B cell (primary cell): ENCODE data around the gene CAPG. TPM values are rescaled to one million over a fixed set of nuclear protein-coding genes. Genes with fewer than 3 reads are reported as not detected.

ENCODE experiments used
- ATAC-seq: fragments of 200-7000 bp; cut with Tn5 transposase; one replicate; pipeline ENCODE4 v1.10.0; 2021; ENCODE audit warnings: low read depth, mild to moderate bottlenecking, moderate number of reproducible peaks, moderate library complexity
- CTCF ChIA-PET: fragments of 350-600 bp; sonication (Branson Sonifier 250); formaldehyde crosslinking; loops from one replicate; lab custom pipeline; 2021; ENCODE audit warnings: antibody characterized with exemption, inconsistent platforms; lab: Charles Lee
- POLR2A ChIA-PET: fragments of 350-600 bp; sonication (Branson Sonifier 250); formaldehyde crosslinking; loops from one replicate; lab custom pipeline; 2021; ENCODE audit warnings: antibody characterized with exemption; lab: Charles Lee
- DNase-seq: peaks from one replicate; pipeline ENCODE4 v3.0.0; 2013
- H2AFZ ChIP-seq: 2 replicates; pipeline ENCODE4 v1.6.1; 2012; ENCODE audit warnings: mild to moderate bottlenecking, low read depth, low read length; ENCODE audit not compliant: insufficient read depth, poor library complexity, severe bottlenecking
- H3K27ac ChIP-seq, 2 donors: 1 replicate in 1 of 2; 2 replicates in 1 of 2; pipeline ENCODE4 v1.5.1; 2012 to 2013; ENCODE audit warnings: low read length in 2 of 2, mild to moderate bottlenecking in 2 of 2, moderate library complexity in 1 of 2
- H3K27me3 ChIP-seq, 4 experiments: fragments of 200-600 bp in 1 of 4; sonication (generic) in 1 of 4; replicated peaks in 1 of 4; 1 replicate in 2 of 4; 2 replicates in 2 of 4; pipeline versions ENCODE4 v1.6.1 to v1.7.0; 2013 to 2016; ENCODE audit warnings: low read length in 3 of 4, mild to moderate bottlenecking in 2 of 4, mixed read lengths in 1 of 4, moderate library complexity in 1 of 4; ENCODE audit not compliant: insufficient read depth in 4 of 4, control insufficient read depth in 3 of 4; ENCODE audit errors: control extremely low read depth in 1 of 4
- H3K36me3 ChIP-seq, 2 experiments: replicated peaks in 1 of 2; 1 replicate in 1 of 2; 2 replicates in 1 of 2; pipeline versions ENCODE4 v1.6.1 to v1.7.1; 2013; ENCODE audit warnings: low read length in 1 of 2; ENCODE audit not compliant: insufficient read depth in 2 of 2, control insufficient read depth in 1 of 2; ENCODE audit errors: control extremely low read depth in 1 of 2, extremely low read depth in 1 of 2
- H3K4me1 ChIP-seq, 2 donors: fragments of 200-600 bp in 1 of 2; sonication (generic) in 1 of 2; 1 replicate in 1 of 2; 2 replicates in 1 of 2; pipeline versions ENCODE4 v1.5.1 to v1.6.1; 2013 to 2017; ENCODE audit warnings: low read length in 2 of 2; ENCODE audit not compliant: control insufficient read depth in 2 of 2, insufficient read depth in 2 of 2
- H3K4me2 ChIP-seq: replicated peaks from 2 replicates; pipeline ENCODE3; 2012; ENCODE audit warnings: mild to moderate bottlenecking, low read depth, low read length; ENCODE audit not compliant: poor library complexity, severe bottlenecking
- H3K4me3 ChIP-seq, 5 experiments: fragments of 200-600 bp in 1 of 5; sonication (generic) in 1 of 5; 1 replicate in 3 of 5; 2 replicates in 2 of 5; pipeline versions ENCODE4 v1.5.1 to v1.7.0; 2011 to 2016; ENCODE audit warnings: low read length in 4 of 5, mild to moderate bottlenecking in 4 of 5, low read depth in 2 of 5, control low read depth in 1 of 5, moderate library complexity in 1 of 5; ENCODE audit not compliant: insufficient read depth in 1 of 5; ENCODE audit errors: control extremely low read depth in 1 of 5, extremely low read depth in 1 of 5
- H3K79me2 ChIP-seq: fragments of 200-600 bp; sonication (generic); one replicate; pipeline ENCODE4 v1.6.0; 2016; ENCODE audit warnings: low read length; ENCODE audit not compliant: control insufficient read depth, insufficient read depth
- H3K9ac ChIP-seq: fragments of 200-600 bp; sonication (generic); 2 replicates; pipeline ENCODE4 v1.6.1; 2017; ENCODE audit warnings: mild to moderate bottlenecking, low read length, moderate library complexity
- H3K9me3 ChIP-seq, 3 donors: one replicate each; pipeline versions ENCODE4 v1.6.1 to v1.7.1; 2013; ENCODE audit warnings: low read length in 2 of 3; ENCODE audit not compliant: control insufficient read depth in 2 of 3, insufficient read depth in 1 of 3; ENCODE audit errors: control extremely low read depth in 1 of 3
- H4K20me1 ChIP-seq: 2 replicates; pipeline ENCODE4 v1.6.0; 2012; ENCODE audit warnings: mild to moderate bottlenecking, low read length; ENCODE audit not compliant: insufficient read depth, control insufficient read depth, poor library complexity, severe bottlenecking
- H3K27ac Mint-ChIP-seq: one replicate; pipeline ENCODE4 v1.8.0; 2021; ENCODE audit warnings: mixed read lengths
- H3K27me3 Mint-ChIP-seq: one replicate; pipeline ENCODE4 v1.8.0; 2021; ENCODE audit warnings: mixed read lengths
- H3K4me1 Mint-ChIP-seq: one replicate; pipeline ENCODE4 v1.8.0; 2021; ENCODE audit warnings: mixed read lengths
- H3K4me3 Mint-ChIP-seq: one replicate; pipeline ENCODE4 v1.8.0; 2021; ENCODE audit warnings: mixed read lengths
- H3K9me3 Mint-ChIP-seq: one replicate; pipeline ENCODE4 v1.8.0; 2022; ENCODE audit warnings: mixed read lengths; ENCODE audit not compliant: insufficient read depth
- CTCF ChIP-seq: fragments of 200-600 bp; IDR thresholded peaks from one replicate; pipeline ENCODE4 v1.8.0; 2022; ENCODE audit warnings: antibody characterized with exemption, mild to moderate bottlenecking
- EZH2 ChIP-seq: IDR thresholded peaks from 2 replicates; pipeline ENCODE4 v1.6.1; 2012; ENCODE audit warnings: borderline replicate concordance, low read depth, mild to moderate bottlenecking, moderate library complexity, low read length; ENCODE audit not compliant: insufficient read depth, poor library complexity, severe bottlenecking
- WGBS: methylation state at CpG from one replicate; pipeline ENCODE4 v1.1.5; 2013; ENCODE audit warnings: missing lambda C conversion rate; ENCODE audit not compliant: insufficient coverage; 5-methylcytosine and 5-hydroxymethylcytosine counted together
- intact Hi-C: fragments of 100-400 bp; cut with micrococcal nuclease; formaldehyde crosslinking; loops from one replicate; pipeline ENCODE4 v1.10.0; 2022
- polyA plus RNA-seq: library from polyadenylated mRNA; depleted of rRNA; stranded (reverse); fragments of >200 nt; gene quantifications from 2 replicates; pipeline ENCODE4 v1.2.3, GENCODE V29; 2012
- total RNA-seq, 2 donors: library from RNA; stranded (reverse); fragments of 120-200 nt in 1 of 2; gene quantifications; 1 replicate in 1 of 2; 2 replicates in 1 of 2; pipeline versions ENCODE4 v1.2.3 to v1.2.4, GENCODE V29; 2013 to 2022

CAPG gene
- total and polyA plus RNA-seq, 2 donors (not counting 1 experiment from before 2014, with no cell fraction given), result 158 to 210 TPM

- H3K9ac ChIP-seq, result peak overlapping the region; percentile 42
- H3K79me2 ChIP-seq, result peaks cover 12% of the 10 kb centered on the region
- WGBS, result 51% methylated on average over 16 of the region's 22 CpGs
- no peaks in the 10 kb centered on the region for H4K20me1 ChIP-seq
- DNase-seq (peak; percentile 91), ATAC-seq (peak; percentile 77)
- Mint-ChIP-seq H3K4me3 (peak overlapping the region; percentile 84), H3K27ac (peak overlapping the region; percentile 92), H3K4me1 (peaks cover 28% of the 10 kb centered on the region), H3K27me3 (no peaks in the 10 kb centered on the region), H3K9me3 (no peaks in the 10 kb centered on the region)
- H2AFZ ChIP-seq, result peak overlapping the region; percentile 81
- TF ChIP-seq EZH2 (no peak), CTCF (peak; percentile 100)
- no peaks in the 10 kb centered on the region for H3K9me3 ChIP-seq
- no peaks in the 10 kb centered on the region for H3K27me3 ChIP-seq
- H3K4me3 ChIP-seq, result peak overlapping the region in 3 of 5 experiments; percentile 18 to 33 (median 18)
- H3K4me1 ChIP-seq, result peaks cover 23 to 32% of the 10 kb centered on the region in 2 donors
- intact Hi-C loops, result loop anchor here (1.0 to 2.0 kb wide), 7 partner anchors 17 to 287 kb away; partner anchors contain the start of genes GGCX, MAT2A and TMEM150A
- POLR2A ChIA-PET, result interaction anchor here (0.6 to 5.1 kb wide), 6 partner anchors 17 to 131 kb away, joined by 3 to 27 read pairs (median 12); partner anchors contain the start of genes ELMOD3, MAT2A and RETSAT
- H3K4me2 ChIP-seq, result peak overlapping the region; percentile 73
- CTCF ChIA-PET, result interaction anchor here (0.8 to 8.7 kb wide), 26 partner anchors 9 to 288 kb away, joined by 3 to 299 read pairs (median 5); partner anchors contain the start of genes CAPG, ELMOD3, GGCX and MAT2A
- H3K36me3 ChIP-seq, result no peaks in the 10 kb centered on the region
- peak overlapping the region in 1 of 2 donors; percentile 25 for H3K27ac ChIP-seq
Measured at GRCh38 chr2:85420536-85421259, 10.5 kb upstream of the CAPG start.
